Karpas-422 (cell line): Measurements from ENCODE around the gene CLMN. TPM values are rescaled to one million over a fixed set of nuclear protein-coding genes. Genes with fewer than 3 reads are reported as not detected.
A peak's percentile ranks its signal among the peaks of the same experiment; 100 is the strongest.

Source experiments
- DNase-seq: peaks from one replicate; pipeline ENCODE4 v3.0.0-alpha.2; 2015
- H2AFZ ChIP-seq: fragments of 200-600 bp; sonication (generic); 2 replicates; pipeline ENCODE4 v1.6.1; 2014; ENCODE audit warnings: antibody characterized with exemption, low read length, mixed read lengths
- H3K27ac ChIP-seq: fragments of 200-600 bp; sonication (generic); 2 replicates; pipeline ENCODE4 v1.5.1; 2014; ENCODE audit warnings: mild to moderate bottlenecking, low read length, moderate library complexity
- H3K27me3 ChIP-seq: fragments of 200-600 bp; sonication (generic); 2 replicates; pipeline ENCODE4 v1.6.1; 2014; ENCODE audit warnings: low read length, mixed read lengths
- H3K36me3 ChIP-seq: fragments of 200-600 bp; sonication (generic); 2 replicates; pipeline ENCODE4 v1.6.1; 2014; ENCODE audit warnings: low read length, mixed read lengths; ENCODE audit not compliant: insufficient read depth
- H3K4me1 ChIP-seq: fragments of 200-600 bp; sonication (generic); 2 replicates; pipeline ENCODE4 v1.6.1; 2014; ENCODE audit warnings: mild to moderate bottlenecking, low read length, mixed read lengths
- H3K4me2 ChIP-seq: fragments of 200-600 bp; sonication (generic); 2 replicates; pipeline ENCODE4 v1.6.1; 2014; ENCODE audit warnings: low read length, low read depth, mild to moderate bottlenecking; ENCODE audit not compliant: poor library complexity, severe bottlenecking
- H3K4me3 ChIP-seq: fragments of 200-600 bp; sonication (generic); 2 replicates; pipeline ENCODE4 v1.5.1; 2014; ENCODE audit warnings: mild to moderate bottlenecking, antibody characterized with exemption, low read length, mixed read lengths
- H3K79me2 ChIP-seq: fragments of 200-600 bp; sonication (generic); 2 replicates; pipeline ENCODE4 v1.6.1; 2014; ENCODE audit warnings: mild to moderate bottlenecking, low read length, mixed read lengths
- H3K9ac ChIP-seq: fragments of 200-600 bp; sonication (generic); 2 replicates; pipeline ENCODE4 v1.6.0; 2014; ENCODE audit warnings: low read length
- H3K9me2 ChIP-seq: fragments of 200-600 bp; sonication (generic), shearing (Covaris generic); replicated peaks from 2 replicates; pipeline ENCODE4 v1.6.0; 2014; ENCODE audit warnings: mild to moderate bottlenecking, low read length, moderate library complexity; ENCODE audit not compliant: insufficient read depth
- H3K9me3 ChIP-seq: fragments of 300-700, 200-600 bp; sonication (generic); 2 replicates; pipeline ENCODE4 v1.6.1; 2014; ENCODE audit warnings: low read length, mixed read lengths
- H4K20me1 ChIP-seq: fragments of 200-600 bp; sonication (generic); 2 replicates; pipeline ENCODE4 v1.6.1; 2014; ENCODE audit warnings: mild to moderate bottlenecking, antibody characterized with exemption, low read length, low read depth; ENCODE audit not compliant: insufficient read depth
- total RNA-seq: library from RNA; depleted of rRNA; stranded (reverse); fragments of >200 nt; shearing (Covaris generic); gene quantifications from 2 replicates; pipeline ENCODE4 v1.2.3, GENCODE V29; 2014; ENCODE audit warnings: low replicate concordance

Gene CLMN
- total RNA-seq, 1 experiment from 2014 or later: 56.1 TPM

- Histone ChIP-seq H2AFZ (no peak overlapping the region), H3K79me2 (peaks cover 49% of the 10 kb centered on the region), H4K20me1 (no peaks in the 10 kb centered on the region), H3K9me3 (no peaks in the 10 kb centered on the region), H3K36me3 (no peaks in the 10 kb centered on the region), H3K4me2 (peak overlapping the region; percentile 78), H3K9me2 (no peaks in the 10 kb centered on the region), H3K4me3 (no peak overlapping the region), H3K27me3 (no peaks in the 10 kb centered on the region), H3K27ac (peak overlapping the region; percentile 97), H3K4me1 (peaks cover 97% of the 10 kb centered on the region), H3K9ac (peak overlapping the region; percentile 74)
- DNase-seq: no peak
Observed at GRCh38 chr14:95237121-95237957, 82.4 kb downstream of the CLMN start.

- DNase-seq: no peak
- Histone ChIP-seq H3K27me3 (no peaks in the 10 kb centered on the region), H3K36me3 (no peaks in the 10 kb centered on the region), H3K79me2 (peaks cover 49% of the 10 kb centered on the region), H2AFZ (no peak overlapping the region), H3K4me3 (peak overlapping the region; percentile 6; the same call in 1 of the 2 replicates), H3K9me2 (no peaks in the 10 kb centered on the region), H4K20me1 (no peaks in the 10 kb centered on the region), H3K4me1 (peaks cover 100% of the 10 kb centered on the region), H3K27ac (peak overlapping the region; percentile 97), H3K4me2 (peak overlapping the region; percentile 78), H3K9me3 (no peaks in the 10 kb centered on the region), H3K9ac (peak overlapping the region; percentile 74)
Observed at GRCh38 chr14:95236221-95236620, 83.5 kb downstream of the CLMN start.

GRCh38 chr14:95235767-95236166 is 83.9 kb downstream of the CLMN start:
- H3K4me2 ChIP-seq: peak overlapping the region; percentile 78
- H3K9ac ChIP-seq: peak overlapping the region; percentile 74
- H2AFZ ChIP-seq: no peak overlapping the region
- H3K4me3 ChIP-seq: peak overlapping the region; percentile 23; the same call in 1 of the 2 replicates
- no peaks in the 10 kb centered on the region for H4K20me1 ChIP-seq
- peak overlapping the region; percentile 97 for H3K27ac ChIP-seq
- no peak for DNase-seq
- H3K27me3 ChIP-seq: no peaks in the 10 kb centered on the region
- H3K79me2 ChIP-seq: peaks cover 47% of the 10 kb centered on the region
- no peaks in the 10 kb centered on the region for H3K9me2 ChIP-seq
- H3K9me3 ChIP-seq: no peaks in the 10 kb centered on the region
- H3K4me1 ChIP-seq: peaks cover 99% of the 10 kb centered on the region
- H3K36me3 ChIP-seq: no peaks in the 10 kb centered on the region

GRCh38 chr14:95235351-95235750 is 84.4 kb downstream of the CLMN start:
- H2AFZ ChIP-seq: no peak overlapping the region
- no peaks in the 10 kb centered on the region for H3K9me3 ChIP-seq
- peak overlapping the region; percentile 78 for H3K4me2 ChIP-seq
- no peaks in the 10 kb centered on the region for H3K36me3 ChIP-seq
- H3K27ac ChIP-seq: peak overlapping the region; percentile 97
- peak overlapping the region; percentile 23; the same call in 1 of the 2 replicates for H3K4me3 ChIP-seq
- H3K79me2 ChIP-seq: peaks cover 47% of the 10 kb centered on the region
- H3K9ac ChIP-seq: peak overlapping the region; percentile 74
- DNase-seq: no peak
- H3K9me2 ChIP-seq: no peaks in the 10 kb centered on the region
- peaks cover 99% of the 10 kb centered on the region for H3K4me1 ChIP-seq
- no peaks in the 10 kb centered on the region for H4K20me1 ChIP-seq
- no peaks in the 10 kb centered on the region for H3K27me3 ChIP-seq

- Histone ChIP-seq H3K4me3 (peak overlapping the region; percentile 57), H3K36me3 (no peaks in the 10 kb centered on the region), H3K4me1 (peaks cover 99% of the 10 kb centered on the region), H3K27ac (peak overlapping the region; percentile 97), H3K9me3 (no peaks in the 10 kb centered on the region), H3K79me2 (peaks cover 40% of the 10 kb centered on the region), H2AFZ (no peak overlapping the region), H4K20me1 (no peaks in the 10 kb centered on the region), H3K9me2 (no peaks in the 10 kb centered on the region), H3K4me2 (peak overlapping the region; percentile 78), H3K27me3 (no peaks in the 10 kb centered on the region), H3K9ac (peak overlapping the region; percentile 74)
- peak; percentile 61 for DNase-seq
Observed at GRCh38 chr14:95234426-95234825, 85.3 kb downstream of the CLMN start.

GRCh38 chr14:95233702-95234241 is 85.9 kb downstream of the CLMN start:
- H3K27me3 ChIP-seq: no peaks in the 10 kb centered on the region
- peak; percentile 97 for DNase-seq
- H3K79me2 ChIP-seq: peaks cover 38% of the 10 kb centered on the region
- H3K4me2 ChIP-seq: peak overlapping the region; percentile 78
- no peaks in the 10 kb centered on the region for H3K36me3 ChIP-seq
- H3K27ac ChIP-seq: peak overlapping the region; percentile 97
- H3K9ac ChIP-seq: peak overlapping the region; percentile 74
- peaks cover 99% of the 10 kb centered on the region for H3K4me1 ChIP-seq
- H3K4me3 ChIP-seq: peak overlapping the region; percentile 57
- H3K9me3 ChIP-seq: no peaks in the 10 kb centered on the region
- H2AFZ ChIP-seq: no peak overlapping the region
- H4K20me1 ChIP-seq: no peaks in the 10 kb centered on the region
- no peaks in the 10 kb centered on the region for H3K9me2 ChIP-seq

- no peak overlapping the region for H2AFZ ChIP-seq
- H3K4me1 ChIP-seq: peaks cover 99% of the 10 kb centered on the region
- no peaks in the 10 kb centered on the region for H3K27me3 ChIP-seq
- H3K4me2 ChIP-seq: peak overlapping the region; percentile 78
- H3K9me2 ChIP-seq: no peaks in the 10 kb centered on the region
- peaks cover 36% of the 10 kb centered on the region for H3K79me2 ChIP-seq
- peak overlapping the region; percentile 74 for H3K9ac ChIP-seq
- peak overlapping the region; percentile 97 for H3K27ac ChIP-seq
- H3K9me3 ChIP-seq: no peaks in the 10 kb centered on the region
- DNase-seq: peak; percentile 64
- no peaks in the 10 kb centered on the region for H4K20me1 ChIP-seq
- H3K4me3 ChIP-seq: peak overlapping the region; percentile 57
- H3K36me3 ChIP-seq: no peaks in the 10 kb centered on the region
Observed at GRCh38 chr14:95232894-95233584, 86.7 kb downstream of the CLMN start.
